Kidney (tissue), 14 donors: ENCODE results near the gene CCNC. TPM values are rescaled to one million over a fixed set of nuclear protein-coding genes. Genes with fewer than 3 reads are reported as not detected.

Source experiments
- DNase-seq, 5 donors: peaks; one replicate each; pipeline ENCODE4 v3.0.0-alpha.2; 2013 to 2020
- FAIRE-seq: peaks from 2 replicates; lab custom pipeline; 2012; peaks lifted over from hg19 to GRCh38; lab: Jason Lieb, UNC
- H3K27ac ChIP-seq, 2 donors: one replicate each; pipeline ENCODE4 v1.7.0; 2013; ENCODE audit warnings: low read depth in 2 of 2, low read length in 2 of 2, inconsistent platforms in 1 of 2
- H3K27me3 ChIP-seq: one replicate; pipeline ENCODE4 v1.7.1; 2013; ENCODE audit warnings: low read length, inconsistent platforms; ENCODE audit not compliant: control insufficient read depth, insufficient read depth
- H3K36me3 ChIP-seq, 3 donors: one replicate each; pipeline versions ENCODE4 v1.7.0 to v1.7.1; 2013; ENCODE audit warnings: low read length in 3 of 3, control low read depth in 1 of 3, inconsistent platforms in 1 of 3; ENCODE audit not compliant: insufficient read depth in 3 of 3, control insufficient read depth in 2 of 3
- H3K4me1 ChIP-seq, 3 donors: one replicate each; pipeline versions ENCODE4 v1.7.0 to v1.7.1; 2013; ENCODE audit warnings: low read length in 3 of 3, inconsistent platforms in 1 of 3, low read depth in 1 of 3; ENCODE audit not compliant: control insufficient read depth in 2 of 3, insufficient read depth in 2 of 3
- H3K4me3 ChIP-seq, 3 donors: one replicate each; pipeline versions ENCODE4 v1.7.0 to v1.8.1; 2013; ENCODE audit warnings: low read length in 3 of 3, control low read depth in 1 of 3, inconsistent platforms in 1 of 3
- H3K9ac ChIP-seq, 3 donors: one replicate each; pipeline versions ENCODE4 v1.7.0 to v1.7.1; 2013; ENCODE audit warnings: low read length in 3 of 3, control low read depth in 1 of 3, inconsistent platforms in 1 of 3
- H3K9me3 ChIP-seq, 3 donors: one replicate each; pipeline versions ENCODE4 v1.7.0 to v1.7.1; 2013; ENCODE audit warnings: low read length in 3 of 3, control low read depth in 1 of 3, inconsistent platforms in 1 of 3; ENCODE audit not compliant: control insufficient read depth in 2 of 3, insufficient read depth in 1 of 3
- CTCF ChIP-seq: IDR thresholded peaks from 3 replicates; pipeline ENCODE4 v1.5.1; 2012; ENCODE audit warnings: mild to moderate bottlenecking, moderate library complexity, borderline replicate concordance; ENCODE audit not compliant: insufficient read depth; ENCODE audit errors: extremely low read depth
- intact Hi-C: fragments of 100-400 bp; cut with DNase I; formaldehyde crosslinking; loops from one replicate; pipeline ENCODE4 v1.11.1; 2022
- polyA plus RNA-seq: library from polyadenylated mRNA; stranded (reverse); fragments of 350-450 nt; fragmentation: Illumina TruSeq; extraction: RNeasy Lipid Tissue Mini Kit (QIAGEN cat#74804); gene quantifications from one replicate; pipeline ENCODE4 v1.2.3, GENCODE V29; 2014; ENCODE audit warnings: low read depth, low replicate concordance; ENCODE audit not compliant: insufficient read depth
- total RNA-seq: library from RNA; stranded (reverse); fragmentation: NEBNext Ultra II Directional; extraction: Animal tissue kit (Norgen Biotek cat#: 25700); gene quantifications from one replicate; pipeline ENCODE4 v1.2.1, GENCODE V29; 2021
- donor health status: control.
- donor health status: control.
- donor health status: control.
- donor health status: control.
- donor health status: control.
- donor health status: DM: yes; HTN: yes; CAD: no.
- donor health status: Normal renal cell carcinoma (clear cell type).

Gene CCNC
- total and polyA plus RNA-seq, 2 donors from 2014 or later = 51.4 to 55.9 TPM

DNA sequence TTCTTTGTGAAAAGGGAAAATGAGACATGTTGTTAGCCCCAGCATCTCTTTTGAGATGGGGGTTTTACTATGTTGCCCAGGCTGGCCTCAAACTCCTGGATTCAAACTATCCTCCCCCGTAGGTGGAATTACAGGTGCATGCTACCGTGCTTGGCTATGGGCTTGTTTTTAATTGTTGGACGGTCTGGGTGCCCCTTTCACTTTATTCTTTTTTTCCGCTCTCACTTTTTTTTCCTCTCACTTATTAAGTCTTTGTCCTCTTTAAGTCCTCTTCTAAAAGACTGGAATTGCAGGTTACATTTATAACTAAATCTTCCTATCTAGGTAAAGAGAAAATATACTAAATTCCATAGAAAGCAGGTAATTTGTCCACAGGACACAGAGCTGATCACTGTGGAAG, 19.3 kb upstream of the CCNC start:
- no peak for TF ChIP-seq CTCF
- Histone ChIP-seq H3K4me1 (peaks cover 0 to 12% (median 0%) of the 10 kb centered on the region in 3 donors), H3K27me3 (peaks cover 46% of the 10 kb centered on the region), H3K4me3 (no peak overlapping the region), H3K36me3 (no peaks in the 10 kb centered on the region), H3K9me3 (no peaks in the 10 kb centered on the region), H3K27ac (no peak overlapping the region), H3K9ac (no peak overlapping the region)
- intact Hi-C loops = no loop called here
- FAIRE-seq = no peak
- DNase-seq = no peak

GRCh38 chr6:99579781-99580180, 11.3 kb upstream of the CCNC start:
- no peak for DNase-seq
- H3K36me3 ChIP-seq = no peaks in the 10 kb centered on the region
- H3K27me3 ChIP-seq = no peaks in the 10 kb centered on the region
- no peaks in the 10 kb centered on the region for H3K4me1 ChIP-seq
- no peak for TF ChIP-seq CTCF
- intact Hi-C loops = no loop called here
- H3K4me3 ChIP-seq = no peak overlapping the region
- H3K27ac ChIP-seq = no peak overlapping the region
- no peak for FAIRE-seq
- H3K9ac ChIP-seq = no peak overlapping the region
- no peaks in the 10 kb centered on the region for H3K9me3 ChIP-seq

- FAIRE-seq = no peak
- no peak overlapping the region for H3K4me3 ChIP-seq
- H3K9ac ChIP-seq = no peak overlapping the region
Measured at GRCh38 chr6:99575544-99576227, 7.2 kb upstream of the CCNC start.

More at GRCh38 chr6:99575544-99576227, 7.2 kb upstream of the CCNC start:
- intact Hi-C loops = no loop called here
- Histone ChIP-seq H3K4me1 (no peaks in the 10 kb centered on the region), H3K27ac (no peak overlapping the region), H3K27me3 (no peaks in the 10 kb centered on the region), H3K36me3 (no peaks in the 10 kb centered on the region), H3K9me3 (no peaks in the 10 kb centered on the region)
- DNase-seq = no peak
- TF ChIP-seq CTCF = no peak
